Transverse colon (tissue), 4 donors: Measurements from ENCODE around the gene DYNLT3.

Experiments used
- CTCF ChIP-seq, 5 experiments: fragments of 200-600 bp in 3 of 5; fragments of 450-650 bp in 2 of 5; sonication (generic) in 3 of 5; IDR thresholded peaks; 1 replicate in 2 of 5; 2 replicates in 3 of 5; pipeline ENCODE4 v1.5.1; 2016 to 2017; ENCODE audit warnings: antibody characterized with exemption in 5 of 5, inconsistent platforms in 3 of 5, mild to moderate bottlenecking in 2 of 5, moderate library complexity in 1 of 5
- EP300 ChIP-seq: sonication (generic); formaldehyde crosslinking; IDR thresholded peaks from one replicate; pipeline ENCODE4 v1.6.1; 2017; ENCODE audit warnings: antibody characterized with exemption, low read depth
- POLR2A ChIP-seq: fragments of 450-650 bp; IDR thresholded peaks from one replicate; pipeline ENCODE4 v1.6.1; 2016; ENCODE audit warnings: antibody characterized with exemption, mild to moderate bottlenecking, moderate library complexity
- POLR2AphosphoS5 ChIP-seq, 3 donors: sonication (generic); formaldehyde crosslinking; IDR thresholded peaks; one replicate each; pipeline ENCODE4 v1.6.1; 2016; ENCODE audit warnings: antibody characterized with exemption in 3 of 3

- TF ChIP-seq CTCF (IDR thresholded peaks at IDR 0.05) (no peak), POLR2A (no peak), POLR2AphosphoS5 (IDR thresholded peaks at IDR 0.05) (no peak), EP300 (no peak)
Measured at GRCh38 chrX:37895795-37896510, 48.6 kb upstream of the DYNLT3 start.
